K562 (cell line): ENCODE results near the gene GTF2H4. TPM values are rescaled to one million over a fixed set of nuclear protein-coding genes. Genes with fewer than 3 reads are reported as not detected.

Source experiments
- ATF4 ChIP-seq: fragments of 450-650 bp; formaldehyde crosslinking; IDR thresholded peaks from 2 replicates; pipeline ENCODE4 v1.4.0; 2022; ENCODE audit warnings: mild to moderate bottlenecking, moderate library complexity
- DMBX1 ChIP-seq: fragments of 250-450 bp; sonication (Bioruptor Pico); IDR thresholded peaks from 2 replicates; pipeline ENCODE4 v1.8.0; 2022; ENCODE audit warnings: inconsistent platforms, mild to moderate bottlenecking, moderate library complexity, borderline replicate concordance
- E2F4 ChIP-seq: sonication (generic); formaldehyde crosslinking; IDR thresholded peaks from 2 replicates; pipeline ENCODE4 v1.8.0; 2022; ENCODE audit warnings: mild to moderate bottlenecking, low read depth, missing genetic modification reagents
- GATAD2A ChIP-seq: fragments of 450-650 bp; IDR thresholded peaks from 2 replicates; pipeline ENCODE4 v1.6.1; 2017
- HDAC1 ChIP-seq, 2 experiments: fragments of 450-650 bp; IDR thresholded peaks; 2 replicates each; pipeline ENCODE4 v1.6.1; 2016 to 2017; ENCODE audit warnings: inconsistent platforms in 1 of 2, mild to moderate bottlenecking in 1 of 2, moderate library complexity in 1 of 2
- IRF9 ChIP-seq: fragments of 450-650 bp; IDR thresholded peaks from 2 replicates; pipeline ENCODE4 v1.6.1; 2016; ENCODE audit warnings: missing biosample characterization, missing genetic modification characterization
- JUN ChIP-seq, 2 experiments: sonication (generic) in 1 of 2; formaldehyde crosslinking in 1 of 2; IDR thresholded peaks; 2 replicates each; pipeline versions ENCODE4 v1.6.1 to v1.8.0; 2012 to 2022; ENCODE audit warnings: borderline replicate concordance in 2 of 2, mild to moderate bottlenecking in 2 of 2, improper control_type of control experiment in 1 of 2, low read depth in 1 of 2, low read length in 1 of 2, missing genetic modification reagents in 1 of 2
- MEF2A ChIP-seq: IDR thresholded peaks from 2 replicates; pipeline ENCODE4 v1.6.1; 2011; ENCODE audit warnings: low read depth, mild to moderate bottlenecking, low read length, moderate library complexity; ENCODE audit not compliant: control insufficient read depth
- SMAD1 ChIP-seq: fragments of 150-350 bp; IDR thresholded peaks from 2 replicates; pipeline ENCODE4 v1.6.1; 2014; ENCODE audit warnings: low read length, low read depth; ENCODE audit not compliant: partially characterized antibody
- SP2 ChIP-seq: IDR thresholded peaks from 2 replicates; pipeline ENCODE4 v1.6.1; 2011; ENCODE audit warnings: mild to moderate bottlenecking, low read depth, low read length, moderate library complexity; ENCODE audit not compliant: poor library complexity, severe bottlenecking; ENCODE audit errors: extremely low read depth
- STAT6 ChIP-seq: sonication (generic); formaldehyde crosslinking; IDR thresholded peaks from 2 replicates; pipeline ENCODE4 v1.8.1; 2023; ENCODE audit warnings: mild to moderate bottlenecking, missing genetic modification reagents
- TEAD2 ChIP-seq: fragments of 450-650 bp; IDR thresholded peaks from 2 replicates; pipeline ENCODE4 v1.6.1; 2016; ENCODE audit warnings: missing genetic modification characterization, control low read depth, missing compliant biosample characterization
- ZNF589 ChIP-seq: fragments of 200-800 bp; sonication (Bioruptor generic); IDR thresholded peaks from 2 replicates; pipeline ENCODE4 v1.6.1; 2016; ENCODE audit warnings: low read depth, missing genetic modification characterization, missing compliant biosample characterization
- ZNF717 ChIP-seq: fragments of 250-450 bp; sonication (Bioruptor Pico); IDR thresholded peaks from 2 replicates; pipeline ENCODE4 v1.5.0; 2021
- polyA plus RNA-seq, 8 experiments: library from polyadenylated mRNA; depleted of rRNA in 4 of 8; stranded (reverse) in 5 of 8; unstranded in 3 of 8; fragments of >200 nt; fragmentation: Nextera tagmentation in 2 of 8; fragmentation: Illumina TruSeq in 1 of 8; extraction: Ambion mirVana in 2 of 8; extraction: Trizol in 1 of 8; gene quantifications; 2 replicates each; pipeline versions ENCODE4 v1.2.1 to v1.2.3, GENCODE V29; 2011 to 2014; ENCODE audit warnings: inconsistent platforms in 1 of 8, missing spikeins in 1 of 8
- total RNA-seq, 7 experiments: library from RNA; depleted of rRNA in 6 of 7; stranded (reverse); fragments of >200 nt in 6 of 7; fragmentation: Illumina TruSeq in 2 of 7; extraction: Trizol in 2 of 7; gene quantifications; 2 replicates each; pipeline versions ENCODE4 v1.2.1 to v1.2.3, GENCODE V29; 2011 to 2021; ENCODE audit warnings: low replicate concordance in 1 of 7
- TF ChIP-seq, protein P1 (sequence below): fragments of 250-450 bp; sonication (Bioruptor Pico); IDR thresholded peaks from 2 replicates; pipeline ENCODE4 v1.8.0; 2022; ENCODE audit warnings: moderate library complexity, mild to moderate bottlenecking, inconsistent platforms

GTF2H4 gene
- total and polyA plus RNA-seq, 9 of the 15 experiments (the other 6 are each of a cell fraction or from before 2014, with no cell fraction given) = 3.6 to 86.1 (median 39.6) TPM

GRCh38 chr6:30907758-30908591 lies at the start of gene GTF2H4 (continued):
- no peak for TF ChIP-seq SP2
- no peak for TF ChIP-seq TEAD2 (tag)
- TF ChIP-seq MEF2A = 0 out of 2 replicates have a peak, but pooled peaks have one; percentile 10
- TF ChIP-seq ZNF717 (CRISPR knock-in tag) = no peak
- TF ChIP-seq DMBX1 = peak; percentile 96
- no peak for TF ChIP-seq E2F4
- TF ChIP-seq SMAD1 = peak; percentile 11
- TF ChIP-seq ATF4 (CRISPR knock-in tag) = peak; percentile 34; the same call in 1 of the 2 replicates
- TF ChIP-seq JUN (IDR thresholded peaks at IDR 0.05; ENCODE audit: borderline replicate concordance, low read depth, low read length) = peak; percentile 38; the same call in 1 of the 2 replicates
- TF ChIP-seq JUN (CRISPR knock-in tag; IDR thresholded peaks at IDR 0.05; ENCODE audit: borderline replicate concordance) = 0 out of 2 replicates have a peak, but pooled peaks have one; percentile 75
- peak; percentile 59 to 88; a peak in 2 of 4 replicates for TF ChIP-seq HDAC1 (IDR thresholded peaks at IDR 0.05)
- 0 out of 2 replicates have a peak, but pooled peaks have one; percentile 31 for TF ChIP-seq STAT6 (CRISPR knock-in tag)
- peak; percentile 83; the same call in 1 of the 2 replicates for TF ChIP-seq ZNF589 (CRISPR knock-in tag)
- TF ChIP-seq GATAD2A = no peak
- TF ChIP-seq, protein P1, sequence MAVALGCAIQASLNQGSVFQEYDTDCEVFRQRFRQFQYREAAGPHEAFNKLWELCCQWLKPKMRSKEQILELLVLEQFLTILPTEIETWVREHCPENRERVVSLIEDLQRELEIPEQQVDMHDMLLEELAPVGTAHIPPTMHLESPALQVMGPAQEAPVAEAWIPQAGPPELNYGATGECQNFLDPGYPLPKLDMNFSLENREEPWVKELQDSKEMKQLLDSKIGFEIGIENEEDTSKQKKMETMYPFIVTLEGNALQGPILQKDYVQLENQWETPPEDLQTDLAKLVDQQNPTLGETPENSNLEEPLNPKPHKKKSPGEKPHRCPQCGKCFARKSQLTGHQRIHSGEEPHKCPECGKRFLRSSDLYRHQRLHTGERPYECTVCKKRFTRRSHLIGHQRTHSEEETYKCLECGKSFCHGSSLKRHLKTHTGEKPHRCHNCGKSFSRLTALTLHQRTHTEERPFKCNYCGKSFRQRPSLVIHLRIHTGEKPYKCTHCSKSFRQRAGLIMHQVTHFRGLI (CRISPR knock-in tag) = no peak
- 0 out of 2 replicates have a peak, but pooled peaks have one; percentile 61 for TF ChIP-seq IRF9 (tag)
